OCI-LY7 (cell line): ENCODE results near the gene TBC1D1.

Experiments used
- CTCF ChIP-seq: fragments of 200-600 bp; sonication (generic); conservative IDR thresholded peaks from 2 replicates; pipeline ENCODE4 v1.5.1; 2014; ENCODE audit warnings: mild to moderate bottlenecking, antibody characterized with exemption, low read length, moderate library complexity, mixed read lengths
- EZH2phosphoT487 ChIP-seq: fragments of 200-600 bp; sonication (generic); IDR thresholded peaks from 2 replicates; pipeline ENCODE4 v1.6.1; 2018; ENCODE audit warnings: low read depth, borderline replicate concordance, mild to moderate bottlenecking, mixed run types, antibody characterized with exemption, low read length, moderate library complexity, mixed read lengths

DNA sequence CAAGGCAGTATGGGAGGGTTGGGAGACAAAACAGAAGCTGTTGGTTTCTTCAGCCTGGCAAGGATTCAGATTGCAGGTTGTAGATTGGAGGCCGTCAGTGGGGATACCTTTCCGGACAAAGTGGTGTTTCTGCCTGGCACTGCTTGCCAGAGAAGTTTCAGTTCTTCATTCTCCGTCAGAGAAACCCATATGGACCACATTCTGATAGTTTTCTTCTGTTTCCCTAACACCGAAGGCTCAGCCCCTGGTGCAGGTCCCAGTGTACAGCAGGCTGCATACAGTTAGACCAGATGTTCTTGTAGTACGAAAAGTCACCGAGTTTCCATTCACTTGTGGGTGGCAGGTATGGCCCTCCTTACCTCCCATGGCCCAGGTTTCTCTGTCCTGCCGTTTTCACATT is 176.6 kb downstream of the TBC1D1 start:
- TF ChIP-seq CTCF (no peak), EZH2phosphoT487 (no peak)
